ENCODE data around the gene WNT1.

WNT1 gene

DNA sequence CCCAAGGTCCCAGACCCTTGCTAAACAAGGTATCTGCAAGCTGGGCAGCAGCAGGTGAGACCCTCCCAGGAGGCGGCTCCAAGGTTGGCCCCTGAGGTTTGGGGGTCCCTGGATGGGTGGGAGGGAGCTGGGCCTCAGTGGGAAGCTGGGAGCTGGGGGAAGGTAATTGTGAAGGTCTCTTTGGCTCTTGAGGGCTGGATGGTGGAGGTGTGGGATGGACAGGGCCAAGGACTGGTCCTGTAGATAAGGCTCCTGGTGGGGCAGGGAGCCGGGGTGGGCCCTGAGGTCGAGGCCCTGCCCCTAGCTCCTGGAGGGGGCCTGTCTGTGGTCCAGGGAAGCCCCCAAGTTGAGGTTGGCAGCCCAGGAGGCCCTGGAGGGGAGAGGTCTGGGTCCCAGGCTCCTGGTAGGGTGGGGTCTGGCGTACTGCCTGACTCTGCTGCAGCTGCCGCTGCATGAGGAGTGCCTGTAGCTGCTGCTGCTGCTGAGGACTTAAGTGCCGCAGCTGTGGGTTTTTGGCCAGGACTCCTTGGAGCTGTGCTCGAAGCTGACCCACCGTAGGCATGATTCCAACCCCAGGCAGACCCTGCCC, 53.5 kb downstream of the WNT1 start:
- no peak for FAIRE-seq

Data from TTC549 (cell line).